Measurements from ENCODE around the gene PPFIA2. TPM values are rescaled to one million over a fixed set of nuclear protein-coding genes. Genes with fewer than 3 reads are reported as not detected.
"Not testable (repeated sequence)": the region's sequence is repeated elsewhere in the genome, so short reads cannot be mapped to it uniquely, and the experiment has no call there.

The PPFIA2 gene
- total RNA-seq, 1 donor from 2014 or later: 0.26 TPM

- FAIRE-seq: no peak
- TF ChIP-seq CTCF (IDR thresholded peaks at IDR 0.05; ENCODE audit: insufficient read depth, low read length, severe bottlenecking): no peak
- no peaks in the 10 kb centered on the region for H3K36me3 ChIP-seq (ENCODE audit: control insufficient read depth, insufficient read depth, low read length)
- DNase-seq (ENCODE audit: low read depth): no peak
- H3K4me3 ChIP-seq (ENCODE audit: low read depth, low read length): no peak overlapping the region
- H3K27me3 ChIP-seq (ENCODE audit: control insufficient read depth, insufficient read depth, low read length): no peaks in the 10 kb centered on the region
Measured at GRCh38 chr12:81596558-81596957, 162.6 kb downstream of the PPFIA2 start.

- no peaks in the 10 kb centered on the region for H3K27me3 ChIP-seq (ENCODE audit: control insufficient read depth, insufficient read depth, low read length)
- no peak for TF ChIP-seq CTCF (IDR thresholded peaks at IDR 0.05; ENCODE audit: insufficient read depth, low read length, severe bottlenecking)
- DNase-seq (ENCODE audit: low read depth) (no peak), FAIRE-seq (no peak)
- H3K36me3 ChIP-seq (ENCODE audit: control insufficient read depth, insufficient read depth, low read length): no peaks in the 10 kb centered on the region
- H3K4me3 ChIP-seq (ENCODE audit: low read depth, low read length): no peak overlapping the region
Measured at GRCh38 chr12:81591256-81591655, 167.9 kb downstream of the PPFIA2 start.

DNA sequence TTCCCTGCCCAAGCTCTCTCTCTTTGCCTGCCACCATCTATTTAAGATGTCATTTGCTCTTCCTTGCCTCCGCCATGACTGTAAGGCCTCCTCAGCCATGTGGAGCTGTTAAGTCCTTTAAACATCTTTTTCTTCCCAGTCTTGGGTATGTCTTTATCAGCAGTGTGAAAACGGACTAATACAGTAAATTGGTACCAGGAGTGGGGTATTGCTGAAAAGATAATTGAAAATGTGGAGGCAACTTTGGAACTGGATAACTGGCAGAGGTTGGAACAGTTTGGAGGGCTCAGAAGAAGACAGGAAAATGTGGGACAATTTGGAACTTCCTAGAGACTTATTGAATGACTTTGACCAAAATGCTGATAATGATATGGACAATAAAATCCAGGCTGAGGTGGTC is 168.4 kb downstream of the PPFIA2 start:
- not testable (repeated sequence) for FAIRE-seq; DNase-seq (ENCODE audit: low read depth)

GRCh38 chr12:81588235-81589008 is 170.7 kb downstream of the PPFIA2 start:
- TF ChIP-seq CTCF (IDR thresholded peaks at IDR 0.05; ENCODE audit: insufficient read depth, low read length, severe bottlenecking): no peak

More for the DNA sequence above, 168.4 kb downstream of the PPFIA2 start:
- H3K27me3 ChIP-seq (ENCODE audit: control insufficient read depth, insufficient read depth, low read length); H3K36me3 ChIP-seq (ENCODE audit: control insufficient read depth, insufficient read depth, low read length); H3K4me3 ChIP-seq (ENCODE audit: low read depth, low read length): not testable (repeated sequence)

GRCh38 chr12:81585787-81586186 is 173.4 kb downstream of the PPFIA2 start:
- TF ChIP-seq CTCF (IDR thresholded peaks at IDR 0.05; ENCODE audit: insufficient read depth, low read length, severe bottlenecking): no peak
- H3K4me3 ChIP-seq (ENCODE audit: low read depth, low read length): no peak overlapping the region
- DNase-seq (ENCODE audit: low read depth) (no peak), FAIRE-seq (no peak)
- H3K36me3 ChIP-seq (ENCODE audit: control insufficient read depth, insufficient read depth, low read length): no peaks in the 10 kb centered on the region
- H3K27me3 ChIP-seq (ENCODE audit: control insufficient read depth, insufficient read depth, low read length): no peaks in the 10 kb centered on the region

More at GRCh38 chr12:81588235-81589008, 170.7 kb downstream of the PPFIA2 start:
- no peak overlapping the region for H3K4me3 ChIP-seq (ENCODE audit: low read depth, low read length)
- H3K36me3 ChIP-seq (ENCODE audit: control insufficient read depth, insufficient read depth, low read length): no peaks in the 10 kb centered on the region
- FAIRE-seq (no peak), DNase-seq (ENCODE audit: low read depth) (no peak)
- H3K27me3 ChIP-seq (ENCODE audit: control insufficient read depth, insufficient read depth, low read length): no peaks in the 10 kb centered on the region

DNA sequence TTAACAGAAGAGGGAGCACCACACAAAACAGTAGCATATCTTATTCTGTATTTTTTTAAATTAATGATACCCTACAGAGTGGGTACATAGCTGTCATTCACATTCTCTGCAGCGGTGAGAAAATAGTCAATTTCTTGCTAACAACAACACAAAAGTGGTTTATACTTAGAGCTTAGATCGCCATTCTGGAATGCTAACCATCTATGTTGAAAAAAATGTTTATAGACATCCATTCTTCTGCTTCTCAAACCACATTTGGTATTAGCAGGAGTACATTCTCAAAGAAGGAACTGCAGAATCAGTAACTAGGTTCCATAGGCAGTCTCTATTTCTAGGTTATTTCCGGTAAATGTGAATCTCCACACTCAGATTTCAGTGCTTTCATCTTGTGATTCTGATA is 185.9 kb downstream of the PPFIA2 start:
- H3K27me3 ChIP-seq (ENCODE audit: control insufficient read depth, insufficient read depth, low read length): no peaks in the 10 kb centered on the region
- DNase-seq (ENCODE audit: low read depth) (no peak), FAIRE-seq (no peak)
- no peak for TF ChIP-seq CTCF (IDR thresholded peaks at IDR 0.05; ENCODE audit: insufficient read depth, low read length, severe bottlenecking)
- H3K36me3 ChIP-seq (ENCODE audit: control insufficient read depth, insufficient read depth, low read length): no peaks in the 10 kb centered on the region
- H3K4me3 ChIP-seq (ENCODE audit: low read depth, low read length): no peak overlapping the region
